ENCODE results near the gene ARL6IP1.

ARL6IP1 gene

GRCh38 chr16:18801145-18801972 lies at the start of gene ARL6IP1:
ARL6IP1 (minus strand) TSS chr16:18801549; CDS start chr16:18801466, 83 bp downstream.
- peaks cover 15% of the 10 kb centered on the region for H3K36me3 Mint-ChIP-seq (ENCODE audit: low read depth)

GRCh38 chr16:18846416-18846815 lies 45.1 kb upstream of the ARL6IP1 start:
- no peak overlapping the region for H3K27ac Mint-ChIP-seq
- no peaks in the 10 kb centered on the region for H3K27me3 Mint-ChIP-seq (ENCODE audit: low read depth)
- H3K4me1 Mint-ChIP-seq: no peaks in the 10 kb centered on the region
- TF ChIP-seq CTCF (IDR thresholded peaks at IDR 0.05; ENCODE audit: unreplicated experiment in 3 of 3): no peak
- H3K9me3 Mint-ChIP-seq: no peaks in the 10 kb centered on the region
- peaks cover 72% of the 10 kb centered on the region for H3K36me3 Mint-ChIP-seq (ENCODE audit: low read depth)
- no peak overlapping the region for H3K4me3 Mint-ChIP-seq

More at GRCh38 chr16:18801145-18801972, at the start of gene ARL6IP1:
- peak; percentile 80 to 96 (median 82) for TF ChIP-seq CTCF (IDR thresholded peaks at IDR 0.05; ENCODE audit: unreplicated experiment in 3 of 3)
- Mint-ChIP-seq H3K4me1 (peaks cover 56% of the 10 kb centered on the region), H3K4me3 (peak within 1 kb of the TSS; percentile 93 to 98 (median 94)), H3K27ac (peak within 1 kb of the TSS; percentile 69 to 95 (median 94)), H3K27me3 (ENCODE audit: low read depth) (no peaks in the 10 kb centered on the region), H3K9me3 (no peaks in the 10 kb centered on the region)

GRCh38 chr16:18842565-18842964 lies 41.2 kb upstream of the ARL6IP1 start:
- Mint-ChIP-seq H3K9me3 (no peaks in the 10 kb centered on the region), H3K4me3 (no peak overlapping the region), H3K36me3 (ENCODE audit: low read depth) (peaks cover 85% of the 10 kb centered on the region), H3K27me3 (ENCODE audit: low read depth) (no peaks in the 10 kb centered on the region), H3K4me1 (no peaks in the 10 kb centered on the region), H3K27ac (no peak overlapping the region)
- no peak for TF ChIP-seq CTCF (IDR thresholded peaks at IDR 0.05; ENCODE audit: unreplicated experiment in 3 of 3)

- no peak overlapping the region for H3K27ac Mint-ChIP-seq
- no peaks in the 10 kb centered on the region for H3K9me3 Mint-ChIP-seq
- H3K4me1 Mint-ChIP-seq: no peaks in the 10 kb centered on the region
- no peaks in the 10 kb centered on the region for H3K27me3 Mint-ChIP-seq (ENCODE audit: low read depth)
- peaks cover 85% of the 10 kb centered on the region for H3K36me3 Mint-ChIP-seq (ENCODE audit: low read depth)
- no peak overlapping the region for H3K4me3 Mint-ChIP-seq
- TF ChIP-seq CTCF (IDR thresholded peaks at IDR 0.05; ENCODE audit: unreplicated experiment in 3 of 3): no peak
Measured at GRCh38 chr16:18841833-18842525, 40.6 kb upstream of the ARL6IP1 start.

GRCh38 chr16:18839555-18839954 lies 38.2 kb upstream of the ARL6IP1 start:
- TF ChIP-seq CTCF (IDR thresholded peaks at IDR 0.05; ENCODE audit: unreplicated experiment in 3 of 3): no peak
- Mint-ChIP-seq H3K4me3 (no peak overlapping the region), H3K36me3 (ENCODE audit: low read depth) (peaks cover 88% of the 10 kb centered on the region), H3K27me3 (ENCODE audit: low read depth) (no peaks in the 10 kb centered on the region), H3K4me1 (no peaks in the 10 kb centered on the region), H3K9me3 (peaks cover 3% of the 10 kb centered on the region), H3K27ac (peak overlapping the region in 1 of 3 experiments; percentile 42)
